Measurements from ENCODE around the gene PLEKHG4B. TPM values are rescaled to one million over a fixed set of nuclear protein-coding genes. Genes with fewer than 3 reads are reported as not detected.

PLEKHG4B gene
- total RNA-seq, result not detected in 2 replicates

DNA sequence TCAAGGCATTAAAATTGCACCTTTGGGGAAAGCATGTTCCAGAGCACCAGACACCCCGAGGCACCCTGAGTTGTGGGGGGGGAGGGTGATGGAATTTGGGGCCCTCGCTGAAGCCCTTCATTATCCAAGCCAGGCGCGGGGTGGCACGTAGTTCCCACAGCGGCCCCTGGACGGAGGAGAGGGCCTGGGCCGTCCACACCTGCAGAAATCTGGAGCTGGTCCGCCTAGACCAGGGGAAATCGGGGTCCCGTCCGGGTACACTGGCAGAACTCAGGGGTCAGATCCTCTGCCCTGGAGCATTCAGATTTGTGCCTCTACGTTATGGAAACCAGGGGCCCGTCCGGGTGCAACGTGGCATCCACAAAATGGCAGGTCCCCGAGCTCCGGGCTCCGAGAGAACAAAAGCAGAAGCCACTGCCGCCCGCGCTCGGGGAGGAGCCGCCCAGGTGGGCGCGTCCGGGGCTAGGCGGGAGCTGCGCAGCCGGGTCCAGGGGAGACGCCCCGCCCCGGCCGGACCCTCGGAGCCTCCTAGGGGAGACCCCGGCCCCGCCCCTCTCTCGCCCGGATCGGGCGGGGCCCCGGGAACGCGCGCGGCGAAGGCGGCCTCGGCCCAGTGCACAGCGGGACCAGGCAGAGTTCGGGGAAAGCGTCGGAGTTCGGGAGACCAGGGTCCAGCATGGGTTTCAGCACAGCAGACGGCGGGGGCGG, at the start of gene PLEKHG4B:
Gene PLEKHG4B, plus strand, starts transcription at position 613 of the 708 bp plus-strand sequence. Its CDS starts 64 bp downstream, at position 677.

GRCh38 chr5:191036-191948, 99.3 kb downstream of the PLEKHG4B start, which contains the start of gene LRRC14B:
Gene LRRC14B (plus strand): TSS chr5:191495. CDS start chr5:191539, 44 bp downstream.

DNA sequence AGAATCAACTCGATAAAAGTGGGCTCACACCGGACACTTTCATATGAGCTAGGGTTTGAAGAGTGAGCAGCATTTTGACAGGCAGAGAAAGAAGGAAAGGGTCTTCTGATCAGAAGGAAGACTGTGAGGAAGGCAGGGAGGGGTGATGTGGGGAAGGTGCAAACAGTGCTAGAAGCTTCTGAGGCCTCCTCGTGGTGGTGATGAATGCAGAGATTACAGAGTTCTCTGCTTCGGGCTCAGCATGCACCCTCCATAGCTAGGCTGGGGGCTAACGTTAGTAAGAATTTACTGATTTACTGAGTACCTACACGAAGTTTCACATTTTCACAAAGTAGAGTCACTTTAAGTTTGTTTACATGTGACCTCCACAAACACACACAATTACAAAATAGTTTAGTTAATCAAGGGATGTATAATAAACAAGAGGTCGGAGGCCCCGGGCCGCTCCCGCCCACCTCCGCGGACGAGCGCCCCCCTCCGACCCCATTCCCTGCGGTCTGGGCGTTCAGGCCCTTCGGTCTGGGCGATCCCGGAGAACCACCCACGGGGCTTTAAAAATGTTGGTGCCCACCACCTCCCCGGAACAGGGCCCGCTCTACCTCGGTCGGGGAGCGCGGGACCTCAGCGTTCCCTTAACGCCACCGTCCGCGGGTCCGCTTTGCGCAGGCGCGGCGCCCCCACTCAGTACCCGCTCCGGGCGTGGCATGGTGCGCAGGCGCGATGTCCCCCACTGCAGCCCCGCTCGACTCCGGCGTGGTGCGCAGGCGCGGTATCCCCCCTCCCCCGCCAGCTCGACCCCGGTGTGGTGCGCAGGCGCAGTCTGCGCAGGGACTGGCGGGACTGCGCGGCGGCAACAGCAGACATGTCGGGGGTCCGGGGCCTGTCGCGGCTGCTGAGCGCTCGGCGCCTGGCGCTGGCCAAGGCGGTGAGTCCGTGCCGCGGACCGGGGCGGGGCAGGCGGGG, 125.8 kb downstream of the PLEKHG4B start, which contains the start of the genes CCDC127 and SDHA:
Gene CCDC127, minus strand, starts transcription at position 660 of the 963 bp plus-strand sequence. CDS start 1,304 bp downstream, outside the sequence.
Gene SDHA, plus strand, starts transcription at position 827 of the 963 bp plus-strand sequence. Its CDS starts 36 bp downstream, at position 863.

Other genes starting within 250 kb of the PLEKHG4B start
- gene LRRC14B, start 99.3 kb downstream of the PLEKHG4B start, total RNA-seq, result not detected in 2 replicates
- gene CCDC127, start 126.0 kb downstream of the PLEKHG4B start, total RNA-seq, result 4.3 and 5.5 TPM in 2 replicates
- gene SDHA, start 126.2 kb downstream of the PLEKHG4B start, total RNA-seq, result 163 and 200 TPM in 2 replicates
- gene PDCD6, start 179.5 kb downstream of the PLEKHG4B start, total RNA-seq, result 128 and 169 TPM in 2 replicates
- 6.1 and 9.4 TPM in 2 replicates for gene AHRR, start 229.5 kb downstream of the PLEKHG4B start, total RNA-seq

Measured in endothelial cell of coronary artery (primary cell).